ENCODE results near the gene RSPO4. TPM values are rescaled to one million over a fixed set of nuclear protein-coding genes. Genes with fewer than 3 reads are reported as not detected.

The RSPO4 gene
- total and polyA plus RNA-seq, 2 of the 13 experiments (the other 11 are each of a cell fraction or from before 2014, with no cell fraction given), result not detected

DNA sequence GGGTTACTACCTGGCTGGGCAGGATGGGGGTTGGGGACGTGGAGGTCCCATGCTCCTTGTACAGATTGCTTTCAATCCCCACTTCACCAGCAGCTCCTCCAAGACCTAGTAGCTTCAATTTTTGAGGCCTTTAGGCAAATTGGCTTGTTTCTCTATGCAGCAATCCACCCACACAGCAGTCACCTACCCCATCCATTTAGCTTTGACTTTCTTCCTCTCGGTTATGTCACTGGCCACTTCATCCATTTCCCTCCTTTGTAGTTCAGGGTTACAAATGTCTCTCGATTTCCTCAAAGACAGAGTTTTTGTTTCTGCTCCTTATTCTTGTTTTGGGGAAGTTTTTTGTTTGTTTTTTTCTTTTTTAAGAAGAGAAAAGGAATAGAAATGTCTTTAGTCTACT lies 33.4 kb upstream of the RSPO4 start:
- Histone ChIP-seq H3K9me3 (ENCODE audit: low read length) (no peaks in the 10 kb centered on the region), H3K4me2 (ENCODE audit: low read depth, low read length) (no peak overlapping the region), H3K27ac (ENCODE audit: extremely low read length, insufficient read depth, low read length) (no peak overlapping the region), H3K79me2 (ENCODE audit: insufficient read depth, low read length) (no peaks in the 10 kb centered on the region), H2AFZ (ENCODE audit: low read length) (no peak overlapping the region), H3K27me3 (ENCODE audit: control insufficient read depth in 1 of 2, insufficient read depth in 2 of 2, low read length in 2 of 2) (no peaks in the 10 kb centered on the region), H4K20me1 (ENCODE audit: insufficient read depth, low read length) (no peaks in the 10 kb centered on the region), H3K9ac (ENCODE audit: insufficient read depth, low read depth, low read length) (no peak overlapping the region), H3K4me1 (ENCODE audit: insufficient read depth, low read length) (peaks cover 12% of the 10 kb centered on the region), H3K4me3 (replicated peaks in 1 of 3; ENCODE audit: insufficient read depth in 1 of 3, low read depth in 2 of 3, low read length in 3 of 3) (no peak overlapping the region), H3K36me3 (replicated peaks in 1 of 2; ENCODE audit: control insufficient read depth in 1 of 2, insufficient read depth in 2 of 2, low read length in 2 of 2) (no peaks in the 10 kb centered on the region)
- ChIA-PET POLR2A (no interaction called here), CTCF (ENCODE audit: low intra/inter-chr PET ratio, low total read pairs) (no interaction called here)
- no TSS peak for BruUV-seq (replicated peaks)
- DNase-seq (ENCODE audit: low spot score), result no peak
- in situ Hi-C loops (cut with HindIII; ENCODE audit: extremely low pct_ligation_motif_present, low pct_unique_long_range_greater_than_20kb) (no loop called here), intact Hi-C loops (cut with micrococcal nuclease; ENCODE audit: unreplicated experiment) (no loop called here)
- WGBS (ENCODE audit: low lambda C conversion rate), result 12% methylated on average over 3 of the region's 3 CpGs
- FAIRE-seq, result no peak
- TF ChIP-seq ZNF746 (CRISPR knock-in tag; IDR thresholded peaks at IDR 0.05) (no peak), GABPB1 (CRISPR knock-in tag; IDR thresholded peaks at IDR 0.05) (no peak), ZNF343 (CRISPR knock-in tag; IDR thresholded peaks at IDR 0.05) (no peak), ZFYVE20 (CRISPR knock-in tag; IDR thresholded peaks at IDR 0.05; ENCODE audit: borderline replicate concordance, low read depth) (no peak), SOX5 (CRISPR knock-in tag; IDR thresholded peaks at IDR 0.05; ENCODE audit: borderline replicate concordance) (no peak), ZNF605 (CRISPR knock-in tag; IDR thresholded peaks at IDR 0.05) (no peak)
- ATAC-seq, result no peak

DNA sequence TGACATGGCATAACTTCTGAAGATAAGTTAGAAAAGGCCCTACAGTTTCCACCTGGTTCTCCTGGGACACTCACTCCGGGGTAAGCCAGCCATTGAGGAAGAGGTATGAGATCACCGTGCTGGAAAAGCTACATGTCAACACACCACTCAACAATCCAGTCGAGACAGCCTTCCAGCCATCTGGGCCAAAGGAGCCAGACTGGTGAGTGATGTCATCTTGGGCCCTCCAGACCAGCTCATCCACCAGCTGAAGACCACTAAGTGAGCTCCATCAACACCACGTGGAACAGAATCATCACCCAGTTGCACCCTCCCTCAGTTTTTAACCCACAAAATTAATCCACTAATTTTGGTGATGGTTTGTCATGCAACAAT lies 32.3 kb upstream of the RSPO4 start:
- Histone ChIP-seq H3K9ac (ENCODE audit: insufficient read depth, low read depth, low read length) (no peak overlapping the region), H3K4me2 (ENCODE audit: low read depth, low read length) (no peak overlapping the region), H3K9me3 (ENCODE audit: low read length) (no peaks in the 10 kb centered on the region), H2AFZ (ENCODE audit: low read length) (no peak overlapping the region), H3K79me2 (ENCODE audit: insufficient read depth, low read length) (no peaks in the 10 kb centered on the region), H3K27me3 (ENCODE audit: control insufficient read depth in 1 of 2, insufficient read depth in 2 of 2, low read length in 2 of 2) (0 out of 5 replicates have a peak, but pooled peaks cover 0 to 3% of the 10 kb centered on the region in 2 experiments), H4K20me1 (ENCODE audit: insufficient read depth, low read length) (no peaks in the 10 kb centered on the region), H3K4me3 (replicated peaks in 1 of 3; ENCODE audit: insufficient read depth in 1 of 3, low read depth in 2 of 3, low read length in 3 of 3) (no peak overlapping the region), H3K36me3 (replicated peaks in 1 of 2; ENCODE audit: control insufficient read depth in 1 of 2, insufficient read depth in 2 of 2, low read length in 2 of 2) (no peaks in the 10 kb centered on the region), H3K4me1 (ENCODE audit: insufficient read depth, low read length) (peaks cover 12% of the 10 kb centered on the region), H3K27ac (ENCODE audit: extremely low read length, insufficient read depth, low read length) (no peak overlapping the region)
- no TSS peak for BruUV-seq (replicated peaks)
- ATAC-seq (no peak), DNase-seq (ENCODE audit: low spot score) (no peak), FAIRE-seq (no peak)
- POLR2A ChIA-PET, result no interaction called here
- in situ Hi-C loops (cut with HindIII; ENCODE audit: extremely low pct_ligation_motif_present, low pct_unique_long_range_greater_than_20kb) (no loop called here), intact Hi-C loops (cut with micrococcal nuclease; ENCODE audit: unreplicated experiment) (no loop called here)
- TF ChIP-seq HOXA9 (CRISPR knock-in tag; IDR thresholded peaks at IDR 0.05; ENCODE audit: borderline replicate concordance) (no peak), ATF7 (IDR thresholded peaks at IDR 0.05) (peak; percentile 49; the same call in 1 of the 2 replicates), ATF7 (CRISPR knock-in tag; IDR thresholded peaks at IDR 0.05) (no peak), CREB1 (IDR thresholded peaks at IDR 0.05) (peak; percentile 43; the same call in 1 of the 2 replicates), CREB1 (CRISPR knock-in tag; IDR thresholded peaks at IDR 0.05) (no peak)
- WGBS (ENCODE audit: low lambda C conversion rate), result 24% methylated on average over 4 of the region's 4 CpGs
- CTCF ChIA-PET (ENCODE audit: low intra/inter-chr PET ratio, low total read pairs), result no interaction called here
